ENCODE results near the gene NELL1.

NELL1 gene

DNA sequence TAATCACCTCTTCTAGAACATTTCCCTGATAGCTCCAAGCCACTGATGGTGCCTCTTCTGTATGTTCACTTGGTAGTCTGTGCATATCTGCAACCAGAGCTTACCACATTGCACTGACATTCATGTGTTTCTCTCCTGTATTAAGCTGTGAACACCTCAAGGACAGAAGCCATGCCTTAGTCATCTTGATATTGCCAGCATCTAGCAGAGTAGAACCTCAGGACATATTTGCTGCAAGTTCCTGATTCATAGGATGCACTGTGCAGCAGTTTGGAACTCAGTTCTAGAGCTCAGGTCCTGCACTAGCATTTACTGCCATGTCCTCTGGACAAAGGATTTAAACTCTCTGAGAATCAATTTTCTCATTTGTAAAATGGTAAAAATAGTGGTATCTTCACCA lies 801.1 kb downstream of the NELL1 start:
- no peak for TF ChIP-seq CTCF (conservative IDR thresholded peaks at IDR 0.05; ENCODE audit: low read length)
- no peak for TF ChIP-seq EZH2phosphoT487 (IDR thresholded peaks at IDR 0.05; ENCODE audit: borderline replicate concordance)
- Histone ChIP-seq H3K9ac (ENCODE audit: low read depth, low read length, poor library complexity, severe bottlenecking) (no peak overlapping the region), H3K79me2 (ENCODE audit: insufficient read depth, low read length) (no peaks in the 10 kb centered on the region), H3K4me2 (ENCODE audit: low read depth, low read length, poor library complexity, severe bottlenecking) (no peak overlapping the region), H3K9me2 (replicated peaks; ENCODE audit: low read depth, low read length) (no peaks in the 10 kb centered on the region), H2AFZ (ENCODE audit: low read length) (no peak overlapping the region), H3K27me3 (ENCODE audit: insufficient read depth, low read length, poor library complexity, severe bottlenecking) (no peaks in the 10 kb centered on the region), H3F3A (ENCODE audit: low read depth) (no peaks in the 10 kb centered on the region), H3K4me1 (ENCODE audit: insufficient read depth, low read length, poor library complexity, severe bottlenecking) (no peaks in the 10 kb centered on the region), H4K20me1 (ENCODE audit: insufficient read depth, low read length, poor library complexity, severe bottlenecking) (no peaks in the 10 kb centered on the region), H3K4me3 (ENCODE audit: low read length, poor library complexity, severe bottlenecking) (no peak overlapping the region), H3K36me3 (ENCODE audit: insufficient read depth, low read length) (no peaks in the 10 kb centered on the region), H3K9me3 (ENCODE audit: insufficient read depth, low read depth, low read length) (no peaks in the 10 kb centered on the region)

- H3K27me3 ChIP-seq (ENCODE audit: insufficient read depth, low read length, poor library complexity, severe bottlenecking), result no peaks in the 10 kb centered on the region
- no peaks in the 10 kb centered on the region for H3K36me3 ChIP-seq (ENCODE audit: insufficient read depth, low read length)
- H3K79me2 ChIP-seq (ENCODE audit: insufficient read depth, low read length), result no peaks in the 10 kb centered on the region
- H3K4me3 ChIP-seq (ENCODE audit: low read length, poor library complexity, severe bottlenecking), result no peak overlapping the region
- H3K9me3 ChIP-seq (ENCODE audit: insufficient read depth, low read depth, low read length), result no peaks in the 10 kb centered on the region
- H3K4me1 ChIP-seq (ENCODE audit: insufficient read depth, low read length, poor library complexity, severe bottlenecking), result no peaks in the 10 kb centered on the region
- H3K4me2 ChIP-seq (ENCODE audit: low read depth, low read length, poor library complexity, severe bottlenecking), result no peak overlapping the region
- no peak overlapping the region for H2AFZ ChIP-seq (ENCODE audit: low read length)
- no peaks in the 10 kb centered on the region for H4K20me1 ChIP-seq (ENCODE audit: insufficient read depth, low read length, poor library complexity, severe bottlenecking)
- no peaks in the 10 kb centered on the region for H3F3A ChIP-seq (ENCODE audit: low read depth)
- H3K9me2 ChIP-seq (replicated peaks; ENCODE audit: low read depth, low read length), result no peaks in the 10 kb centered on the region
- TF ChIP-seq EZH2phosphoT487 (IDR thresholded peaks at IDR 0.05; ENCODE audit: borderline replicate concordance), result no peak
- no peak for TF ChIP-seq CTCF (conservative IDR thresholded peaks at IDR 0.05; ENCODE audit: low read length)
- H3K9ac ChIP-seq (ENCODE audit: low read depth, low read length, poor library complexity, severe bottlenecking), result no peak overlapping the region
These were observed 802.9 kb downstream of the NELL1 start for GRCh38 chr11:21472261-21472660.

DNA sequence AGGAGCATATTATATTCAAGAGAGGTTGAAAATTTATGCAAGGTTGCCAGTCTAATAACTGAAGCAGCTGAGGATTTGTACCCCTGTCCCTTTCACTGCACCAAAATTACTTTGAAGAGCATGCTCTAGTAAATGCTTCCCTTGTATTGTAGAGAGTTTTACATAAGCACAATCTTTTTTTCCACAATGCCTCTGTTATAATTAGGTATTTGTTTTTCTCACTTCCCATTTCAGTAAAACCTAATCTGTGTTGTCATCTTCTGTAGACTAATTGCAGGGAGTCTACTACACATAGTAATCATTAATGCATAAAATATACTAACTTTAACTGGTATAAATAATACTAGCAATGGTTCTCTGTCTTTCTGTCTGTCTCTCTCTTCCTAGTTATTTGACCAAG lies 805.1 kb downstream of the NELL1 start:
- Histone ChIP-seq H3K9me3 (ENCODE audit: insufficient read depth, low read depth, low read length) (no peaks in the 10 kb centered on the region), H3K9me2 (replicated peaks; ENCODE audit: low read depth, low read length) (no peaks in the 10 kb centered on the region), H3K9ac (ENCODE audit: low read depth, low read length, poor library complexity, severe bottlenecking) (no peak overlapping the region), H2AFZ (ENCODE audit: low read length) (no peak overlapping the region), H3K79me2 (ENCODE audit: insufficient read depth, low read length) (no peaks in the 10 kb centered on the region), H3K4me3 (ENCODE audit: low read length, poor library complexity, severe bottlenecking) (no peak overlapping the region), H3K27me3 (ENCODE audit: insufficient read depth, low read length, poor library complexity, severe bottlenecking) (no peaks in the 10 kb centered on the region), H3K36me3 (ENCODE audit: insufficient read depth, low read length) (no peaks in the 10 kb centered on the region), H3K4me2 (ENCODE audit: low read depth, low read length, poor library complexity, severe bottlenecking) (no peak overlapping the region), H3F3A (ENCODE audit: low read depth) (no peaks in the 10 kb centered on the region), H4K20me1 (ENCODE audit: insufficient read depth, low read length, poor library complexity, severe bottlenecking) (no peaks in the 10 kb centered on the region), H3K4me1 (ENCODE audit: insufficient read depth, low read length, poor library complexity, severe bottlenecking) (no peaks in the 10 kb centered on the region)
- TF ChIP-seq EZH2phosphoT487 (IDR thresholded peaks at IDR 0.05; ENCODE audit: borderline replicate concordance) (no peak), CTCF (conservative IDR thresholded peaks at IDR 0.05; ENCODE audit: low read length) (no peak)
